SK-N-SH treated with all-trans-retinoic acid at 6 μM for 48 hours (cell line): ENCODE measurements around the gene SLAMF7.

Experiments
- ATAC-seq: fragments of 200-7000 bp; cut with Tn5 transposase; 3 replicates; pipeline ENCODE4 v1.9.1; 2020; ENCODE audit warnings: mild to moderate bottlenecking, moderate library complexity
- ARNTL ChIP-seq: fragments of 450-650 bp; formaldehyde crosslinking; IDR thresholded peaks from 2 replicates; pipeline ENCODE4 v1.5.0; 2020; ENCODE audit warnings: low read depth, mild to moderate bottlenecking, moderate library complexity, borderline replicate concordance
- BACH2 ChIP-seq: fragments of 250-450 bp; sonication (Bioruptor Pico); IDR thresholded peaks from 2 replicates; pipeline ENCODE4 v1.9.0; 2021; ENCODE audit warnings: mild to moderate bottlenecking, borderline replicate concordance
- CSDC2 ChIP-seq: fragments of 250-450 bp; sonication (Bioruptor Pico); IDR thresholded peaks from 2 replicates; pipeline ENCODE4 v1.5.0; 2020; ENCODE audit warnings: mild to moderate bottlenecking, moderate library complexity
- ESRRG ChIP-seq: fragments of 250-450 bp; sonication (Bioruptor Pico); IDR thresholded peaks from 2 replicates; pipeline ENCODE4 v1.6.1; 2021; ENCODE audit warnings: mild to moderate bottlenecking
- ISL1 ChIP-seq: fragments of 250-450 bp; sonication (Bioruptor Pico); IDR thresholded peaks from 2 replicates; pipeline ENCODE4 v2.1.2; 2022; ENCODE audit warnings: mild to moderate bottlenecking, moderate library complexity
- PPARA ChIP-seq: fragments of 250-450 bp; sonication (Bioruptor Pico); IDR thresholded peaks from 2 replicates; pipeline ENCODE4 v1.5.0; 2020; ENCODE audit warnings: mild to moderate bottlenecking, borderline replicate concordance
- RARB ChIP-seq: fragments of 250-450 bp; sonication (Bioruptor Pico); IDR thresholded peaks from 2 replicates; pipeline ENCODE4 v1.8.0; 2021; ENCODE audit warnings: mild to moderate bottlenecking, moderate library complexity
- SNAI2 ChIP-seq: fragments of 250-450 bp; sonication (Bioruptor Pico); IDR thresholded peaks from 2 replicates; pipeline ENCODE4 v1.5.0; 2020; ENCODE audit warnings: mild to moderate bottlenecking, moderate library complexity
- TCF4 ChIP-seq: fragments of 250-450 bp; sonication (Bioruptor Pico); IDR thresholded peaks from 2 replicates; pipeline ENCODE4 v1.8.0; 2021; ENCODE audit warnings: mild to moderate bottlenecking, moderate library complexity, borderline replicate concordance
- TOX ChIP-seq: fragments of 250-450 bp; sonication (Bioruptor Pico); IDR thresholded peaks from 2 replicates; pipeline ENCODE4 v1.8.0; 2021; ENCODE audit warnings: mild to moderate bottlenecking, moderate library complexity, borderline replicate concordance
- ZC3H10 ChIP-seq: fragments of 250-450 bp; sonication (Bioruptor Pico); IDR thresholded peaks from 2 replicates; pipeline ENCODE4 v1.5.1; 2021; ENCODE audit warnings: mild to moderate bottlenecking, moderate library complexity
- ZFP3 ChIP-seq: fragments of 250-450 bp; sonication (Bioruptor Pico); IDR thresholded peaks from 2 replicates; pipeline ENCODE4 v1.5.0; 2020; ENCODE audit warnings: mild to moderate bottlenecking, moderate library complexity
- ZFP30 ChIP-seq: fragments of 450-650 bp; formaldehyde crosslinking; IDR thresholded peaks from 2 replicates; pipeline ENCODE4 v1.5.0; 2022; ENCODE audit warnings: mild to moderate bottlenecking, moderate library complexity
- ZNF565 ChIP-seq: fragments of 450-650 bp; formaldehyde crosslinking; conservative IDR thresholded peaks from 2 replicates; pipeline ENCODE4 v1.5.0; 2020; ENCODE audit warnings: low read depth, mild to moderate bottlenecking, moderate library complexity
- ZNF70 ChIP-seq: fragments of 450-650 bp; formaldehyde crosslinking; IDR thresholded peaks from 2 replicates; pipeline ENCODE4 v1.5.0; 2020; ENCODE audit warnings: mild to moderate bottlenecking, moderate library complexity
- ZNF8 ChIP-seq: fragments of 450-650 bp; formaldehyde crosslinking; IDR thresholded peaks from 2 replicates; pipeline ENCODE4 v1.5.0; 2020; ENCODE audit warnings: mild to moderate bottlenecking, moderate library complexity
- TF ChIP-seq, protein P1 (sequence below): fragments of 250-450 bp; sonication (Bioruptor Pico); IDR thresholded peaks from 2 replicates; pipeline ENCODE4 v1.8.0; 2021; ENCODE audit warnings: low read depth, mild to moderate bottlenecking, moderate library complexity, borderline replicate concordance
- TF ChIP-seq, protein P2 (sequence below): fragments of 250-450 bp; sonication (Bioruptor Pico); IDR thresholded peaks from 2 replicates; pipeline ENCODE4 v1.5.1; 2020; ENCODE audit warnings: low read depth, mild to moderate bottlenecking, moderate library complexity
- TF ChIP-seq, protein P3 (sequence below): fragments of 250-450 bp; sonication (Bioruptor Pico); IDR thresholded peaks from 2 replicates; pipeline ENCODE4 v1.5.1; 2021; ENCODE audit warnings: mild to moderate bottlenecking, moderate library complexity

The SLAMF7 gene

DNA sequence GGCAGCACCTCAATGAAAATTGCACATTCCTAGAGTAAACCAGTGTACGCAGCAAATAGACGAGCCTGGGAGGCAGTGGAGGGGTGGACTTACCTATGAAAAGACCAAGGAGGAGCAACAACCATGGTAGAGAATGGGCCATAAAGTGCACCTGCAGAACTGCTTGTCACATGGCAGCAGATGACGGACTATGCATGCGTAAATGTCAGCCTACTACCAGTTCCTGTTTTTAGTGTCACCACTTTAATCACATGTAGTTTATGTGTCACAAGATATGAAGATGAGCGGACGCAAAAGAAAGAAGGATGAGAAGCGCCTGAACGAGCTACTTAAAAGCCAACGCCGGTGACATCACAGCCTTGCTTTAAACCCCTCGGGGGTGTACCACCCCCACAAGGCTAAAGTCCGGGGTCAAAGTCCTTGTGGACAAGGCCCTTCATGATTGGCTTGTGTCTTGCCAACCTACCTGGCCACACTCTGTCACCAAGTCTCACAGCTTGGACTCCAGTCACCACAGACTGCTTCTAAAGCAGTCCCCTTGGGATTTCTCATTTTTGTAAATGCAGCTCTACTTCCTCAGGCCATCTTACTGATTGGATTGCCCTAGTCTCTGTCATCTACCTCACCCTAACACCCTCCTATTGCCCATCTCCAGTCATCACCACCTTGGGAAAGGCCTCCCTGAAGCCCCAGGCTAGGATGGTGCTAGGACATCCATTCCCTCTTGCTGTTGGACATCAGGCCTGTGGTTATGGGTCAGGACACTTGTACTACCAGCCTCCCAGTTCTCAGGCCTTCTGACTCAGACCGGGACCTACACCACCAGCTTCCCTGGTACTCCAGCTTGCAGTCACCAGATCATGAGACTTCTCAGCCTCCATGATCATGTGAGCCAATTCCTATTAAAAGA is 50.9 kb downstream of the SLAMF7 start:
- no peak for ATAC-seq
- TF ChIP-seq PPARA (no peak), ZNF70 (CRISPR knock-in tag) (no peak)
- TF ChIP-seq, protein P1, sequence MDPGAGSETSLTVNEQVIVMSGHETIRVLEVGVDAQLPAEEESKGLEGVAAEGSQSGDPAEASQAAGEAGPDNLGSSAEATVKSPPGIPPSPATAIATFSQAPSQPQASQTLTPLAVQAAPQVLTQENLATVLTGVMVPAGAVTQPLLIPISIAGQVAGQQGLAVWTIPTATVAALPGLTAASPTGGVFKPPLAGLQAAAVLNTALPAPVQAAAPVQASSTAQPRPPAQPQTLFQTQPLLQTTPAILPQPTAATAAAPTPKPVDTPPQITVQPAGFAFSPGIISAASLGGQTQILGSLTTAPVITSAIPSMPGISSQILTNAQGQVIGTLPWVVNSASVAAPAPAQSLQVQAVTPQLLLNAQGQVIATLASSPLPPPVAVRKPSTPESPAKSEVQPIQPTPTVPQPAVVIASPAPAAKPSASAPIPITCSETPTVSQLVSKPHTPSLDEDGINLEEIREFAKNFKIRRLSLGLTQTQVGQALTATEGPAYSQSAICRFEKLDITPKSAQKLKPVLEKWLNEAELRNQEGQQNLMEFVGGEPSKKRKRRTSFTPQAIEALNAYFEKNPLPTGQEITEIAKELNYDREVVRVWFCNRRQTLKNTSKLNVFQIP (CRISPR knock-in tag): no peak

DNA sequence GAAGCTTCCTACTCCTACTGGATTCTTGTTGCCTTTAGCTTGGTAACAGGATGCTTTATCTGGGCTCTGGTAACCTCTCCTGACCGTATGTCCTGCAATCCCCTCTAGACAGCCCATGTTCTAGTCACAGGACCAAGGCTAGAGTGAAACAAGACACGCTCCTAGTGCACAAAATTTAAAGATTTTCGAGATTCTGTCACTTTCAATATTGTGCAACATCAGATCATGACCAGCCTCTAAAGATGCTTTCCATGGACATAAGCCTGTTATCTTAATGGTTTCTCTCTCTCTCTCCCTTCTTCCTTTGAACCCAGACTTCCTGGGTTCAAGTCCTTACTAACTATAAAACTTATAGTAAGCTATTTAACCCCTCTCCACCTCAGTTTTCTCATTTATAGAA is 55.3 kb downstream of the SLAMF7 start:
- no peak for ATAC-seq
- TF ChIP-seq, protein P2, sequence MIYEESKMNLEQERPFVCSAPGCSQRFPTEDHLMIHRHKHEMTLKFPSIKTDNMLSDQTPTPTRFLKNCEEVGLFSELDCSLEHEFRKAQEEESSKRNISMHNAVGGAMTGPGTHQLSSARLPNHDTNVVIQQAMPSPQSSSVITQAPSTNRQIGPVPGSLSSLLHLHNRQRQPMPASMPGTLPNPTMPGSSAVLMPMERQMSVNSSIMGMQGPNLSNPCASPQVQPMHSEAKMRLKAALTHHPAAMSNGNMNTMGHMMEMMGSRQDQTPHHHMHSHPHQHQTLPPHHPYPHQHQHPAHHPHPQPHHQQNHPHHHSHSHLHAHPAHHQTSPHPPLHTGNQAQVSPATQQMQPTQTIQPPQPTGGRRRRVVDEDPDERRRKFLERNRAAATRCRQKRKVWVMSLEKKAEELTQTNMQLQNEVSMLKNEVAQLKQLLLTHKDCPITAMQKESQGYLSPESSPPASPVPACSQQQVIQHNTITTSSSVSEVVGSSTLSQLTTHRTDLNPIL (CRISPR knock-in tag): no peak
- TF ChIP-seq ISL1 (CRISPR knock-in tag) (no peak), ZC3H10 (CRISPR knock-in tag) (no peak)

DNA sequence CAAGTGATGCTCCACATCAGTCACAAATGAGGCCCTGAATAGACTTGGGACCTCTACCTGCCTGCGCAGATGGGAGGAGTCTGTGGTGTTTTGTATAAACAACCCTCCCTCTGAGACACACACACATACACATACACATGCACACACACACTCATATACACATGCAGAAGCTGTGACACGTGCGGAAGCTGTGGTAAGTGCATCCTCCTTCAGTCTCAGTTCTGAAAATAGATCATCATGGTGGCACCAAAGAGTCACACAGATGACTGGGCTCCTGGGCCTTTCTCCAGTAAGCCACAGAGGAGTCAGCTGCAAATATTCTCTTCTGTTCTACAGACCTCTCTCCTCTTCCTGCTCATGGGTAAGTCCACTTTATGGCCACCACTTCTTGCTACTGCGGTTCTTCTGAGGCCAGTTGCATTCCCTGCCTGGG is 56.9 kb downstream of the SLAMF7 start, which contains the start of gene LY9:
TSS of gene LY9 (plus strand) at position 224 of the 433 bp plus-strand sequence. CDS start at position 238, 14 bp downstream.
- no peak for ATAC-seq
- TF ChIP-seq SNAI2 (CRISPR knock-in tag): no peak
- TF ChIP-seq ZNF8: no peak
- TF ChIP-seq CSDC2 (CRISPR knock-in tag): no peak
- no peak for TF ChIP-seq ZFP3 (CRISPR knock-in tag)
- no peak for TF ChIP-seq TOX (CRISPR knock-in tag)
- TF ChIP-seq, protein P1 (CRISPR knock-in tag): no peak
- no peak for TF ChIP-seq RARB (CRISPR knock-in tag)
- no peak for TF ChIP-seq ESRRG (CRISPR knock-in tag)
- no peak for TF ChIP-seq ZNF565 (CRISPR knock-in tag)
- TF ChIP-seq, protein P2 (CRISPR knock-in tag): no peak
- no peak for TF ChIP-seq TCF4
- TF ChIP-seq ARNTL (CRISPR knock-in tag): no peak
- no peak for TF ChIP-seq ISL1 (CRISPR knock-in tag)
- TF ChIP-seq, protein P3, sequence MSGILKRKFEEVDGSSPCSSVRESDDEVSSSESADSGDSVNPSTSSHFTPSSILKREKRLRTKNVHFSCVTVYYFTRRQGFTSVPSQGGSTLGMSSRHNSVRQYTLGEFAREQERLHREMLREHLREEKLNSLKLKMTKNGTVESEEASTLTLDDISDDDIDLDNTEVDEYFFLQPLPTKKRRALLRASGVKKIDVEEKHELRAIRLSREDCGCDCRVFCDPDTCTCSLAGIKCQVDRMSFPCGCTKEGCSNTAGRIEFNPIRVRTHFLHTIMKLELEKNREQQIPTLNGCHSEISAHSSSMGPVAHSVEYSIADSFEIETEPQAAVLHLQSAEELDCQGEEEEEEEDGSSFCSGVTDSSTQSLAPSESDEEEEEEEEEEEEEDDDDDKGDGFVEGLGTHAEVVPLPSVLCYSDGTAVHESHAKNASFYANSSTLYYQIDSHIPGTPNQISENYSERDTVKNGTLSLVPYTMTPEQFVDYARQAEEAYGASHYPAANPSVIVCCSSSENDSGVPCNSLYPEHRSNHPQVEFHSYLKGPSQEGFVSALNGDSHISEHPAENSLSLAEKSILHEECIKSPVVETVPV (CRISPR knock-in tag): no peak
- no peak for TF ChIP-seq BACH2 (CRISPR knock-in tag)
- no peak for TF ChIP-seq ZC3H10 (CRISPR knock-in tag)
- TF ChIP-seq, all 23 proteins: peak for 0

DNA sequence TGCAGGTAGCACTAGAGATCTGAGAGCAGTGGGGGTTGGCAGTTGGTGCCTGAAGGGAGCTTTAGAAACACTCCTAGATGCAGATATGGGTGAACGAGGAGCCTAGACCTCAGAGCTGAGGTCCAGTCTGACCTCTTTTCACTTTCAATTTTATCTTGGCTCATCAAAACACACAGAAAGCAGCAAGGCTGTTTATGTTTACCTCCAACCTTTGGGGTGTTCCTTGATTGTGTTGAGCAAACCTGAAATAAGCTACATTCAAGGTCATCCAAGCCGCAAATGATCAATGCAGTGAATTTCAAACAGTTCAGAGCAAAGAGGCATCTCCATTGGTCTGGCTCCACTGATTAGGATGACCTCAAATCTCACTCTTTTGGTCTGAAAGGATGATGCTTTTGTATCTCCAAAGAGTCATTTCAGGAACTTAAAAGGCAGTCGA is 58.2 kb downstream of the SLAMF7 start:
- no peak for ATAC-seq
- no peak for TF ChIP-seq ZFP30
